Measurements from ENCODE around the gene MCM3.

Gene MCM3

DNA sequence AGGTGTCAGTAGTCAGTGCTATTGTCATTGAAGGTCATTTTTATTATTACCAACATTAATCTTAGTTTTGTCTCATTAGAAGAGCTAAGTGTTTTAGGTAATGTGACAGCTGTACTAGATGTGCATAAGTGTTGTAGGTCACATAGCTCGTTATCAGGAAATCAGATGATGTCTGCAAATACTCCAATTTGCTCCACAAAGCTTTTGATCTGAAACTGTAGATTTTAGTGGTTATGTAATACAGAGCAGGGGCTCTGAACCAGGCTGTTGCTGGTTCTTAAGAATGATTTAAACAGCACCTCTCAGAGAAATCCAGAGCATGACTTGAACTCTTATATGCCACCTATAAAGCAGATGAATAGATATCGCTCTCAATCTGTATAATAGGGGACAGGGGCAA is 42.7 kb downstream of the MCM3 start (continued):
- TF ChIP-seq OSR2 (tag by site-specific recombination; IDR thresholded peaks at IDR 0.05) (0 out of 2 replicates have a peak, but pooled peaks have one; percentile 42), ZNF23 (tag by site-specific recombination; IDR thresholded peaks at IDR 0.05; ENCODE audit: borderline replicate concordance) (no peak), ZXDB (tag by site-specific recombination; IDR thresholded peaks at IDR 0.05) (peak; percentile 33; the same call in 1 of the 2 replicates), ZNF202 (tag by site-specific recombination; IDR thresholded peaks at IDR 0.05; ENCODE audit: borderline replicate concordance) (no peak), ZNF157 (tag by site-specific recombination; IDR thresholded peaks at IDR 0.05) (no peak), ZNF629 (tag by site-specific recombination; IDR thresholded peaks at IDR 0.05) (no peak), TCF7L2 (IDR thresholded peaks at IDR 0.05; ENCODE audit: borderline replicate concordance, low read depth, low read length) (peak; percentile 44; the same call in 1 of the 2 replicates), ZSCAN23 (tag by site-specific recombination; IDR thresholded peaks at IDR 0.05) (no peak), ZNF600 (tag by site-specific recombination; IDR thresholded peaks at IDR 0.05) (no peak), SP2 (tag by site-specific recombination; IDR thresholded peaks at IDR 0.05) (no peak), ZNF701 (tag by site-specific recombination; IDR thresholded peaks at IDR 0.05) (no peak), ZNF596 (tag by site-specific recombination; IDR thresholded peaks at IDR 0.05) (no peak), ZNF416 (tag by site-specific recombination; IDR thresholded peaks at IDR 0.05) (no peak), ZSCAN4 (tag by site-specific recombination; IDR thresholded peaks at IDR 0.05) (no peak), KLF8 (tag by site-specific recombination; IDR thresholded peaks at IDR 0.05) (no peak), ZNF433 (tag by site-specific recombination; IDR thresholded peaks at IDR 0.05; ENCODE audit: low read depth) (no peak)
- TF ChIP-seq, protein P1, sequence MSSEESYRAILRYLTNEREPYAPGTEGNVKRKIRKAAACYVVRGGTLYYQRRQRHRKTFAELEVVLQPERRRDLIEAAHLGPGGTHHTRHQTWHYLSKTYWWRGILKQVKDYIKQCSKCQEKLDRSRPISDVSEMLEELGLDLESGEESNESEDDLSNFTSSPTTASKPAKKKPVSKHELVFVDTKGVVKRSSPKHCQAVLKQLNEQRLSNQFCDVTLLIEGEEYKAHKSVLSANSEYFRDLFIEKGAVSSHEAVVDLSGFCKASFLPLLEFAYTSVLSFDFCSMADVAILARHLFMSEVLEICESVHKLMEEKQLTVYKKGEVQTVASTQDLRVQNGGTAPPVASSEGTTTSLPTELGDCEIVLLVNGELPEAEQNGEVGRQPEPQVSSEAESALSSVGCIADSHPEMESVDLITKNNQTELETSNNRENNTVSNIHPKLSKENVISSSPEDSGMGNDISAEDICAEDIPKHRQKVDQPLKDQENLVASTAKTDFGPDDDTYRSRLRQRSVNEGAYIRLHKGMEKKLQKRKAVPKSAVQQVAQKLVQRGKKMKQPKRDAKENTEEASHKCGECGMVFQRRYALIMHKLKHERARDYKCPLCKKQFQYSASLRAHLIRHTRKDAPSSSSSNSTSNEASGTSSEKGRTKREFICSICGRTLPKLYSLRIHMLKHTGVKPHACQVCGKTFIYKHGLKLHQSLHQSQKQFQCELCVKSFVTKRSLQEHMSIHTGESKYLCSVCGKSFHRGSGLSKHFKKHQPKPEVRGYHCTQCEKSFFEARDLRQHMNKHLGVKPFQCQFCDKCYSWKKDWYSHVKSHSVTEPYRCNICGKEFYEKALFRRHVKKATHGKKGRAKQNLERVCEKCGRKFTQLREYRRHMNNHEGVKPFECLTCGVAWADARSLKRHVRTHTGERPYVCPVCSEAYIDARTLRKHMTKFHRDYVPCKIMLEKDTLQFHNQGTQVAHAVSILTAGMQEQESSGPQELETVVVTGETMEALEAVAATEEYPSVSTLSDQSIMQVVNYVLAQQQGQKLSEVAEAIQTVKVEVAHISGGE (tag by site-specific recombination; conservative IDR thresholded peaks at IDR 0.05; ENCODE audit: low read depth), result no peak
- TF ChIP-seq, protein P2, sequence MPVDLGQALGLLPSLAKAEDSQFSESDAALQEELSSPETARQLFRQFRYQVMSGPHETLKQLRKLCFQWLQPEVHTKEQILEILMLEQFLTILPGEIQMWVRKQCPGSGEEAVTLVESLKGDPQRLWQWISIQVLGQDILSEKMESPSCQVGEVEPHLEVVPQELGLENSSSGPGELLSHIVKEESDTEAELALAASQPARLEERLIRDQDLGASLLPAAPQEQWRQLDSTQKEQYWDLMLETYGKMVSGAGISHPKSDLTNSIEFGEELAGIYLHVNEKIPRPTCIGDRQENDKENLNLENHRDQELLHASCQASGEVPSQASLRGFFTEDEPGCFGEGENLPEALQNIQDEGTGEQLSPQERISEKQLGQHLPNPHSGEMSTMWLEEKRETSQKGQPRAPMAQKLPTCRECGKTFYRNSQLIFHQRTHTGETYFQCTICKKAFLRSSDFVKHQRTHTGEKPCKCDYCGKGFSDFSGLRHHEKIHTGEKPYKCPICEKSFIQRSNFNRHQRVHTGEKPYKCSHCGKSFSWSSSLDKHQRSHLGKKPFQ (tag by site-specific recombination; IDR thresholded peaks at IDR 0.05), result no peak
- TF ChIP-seq, protein P3, sequence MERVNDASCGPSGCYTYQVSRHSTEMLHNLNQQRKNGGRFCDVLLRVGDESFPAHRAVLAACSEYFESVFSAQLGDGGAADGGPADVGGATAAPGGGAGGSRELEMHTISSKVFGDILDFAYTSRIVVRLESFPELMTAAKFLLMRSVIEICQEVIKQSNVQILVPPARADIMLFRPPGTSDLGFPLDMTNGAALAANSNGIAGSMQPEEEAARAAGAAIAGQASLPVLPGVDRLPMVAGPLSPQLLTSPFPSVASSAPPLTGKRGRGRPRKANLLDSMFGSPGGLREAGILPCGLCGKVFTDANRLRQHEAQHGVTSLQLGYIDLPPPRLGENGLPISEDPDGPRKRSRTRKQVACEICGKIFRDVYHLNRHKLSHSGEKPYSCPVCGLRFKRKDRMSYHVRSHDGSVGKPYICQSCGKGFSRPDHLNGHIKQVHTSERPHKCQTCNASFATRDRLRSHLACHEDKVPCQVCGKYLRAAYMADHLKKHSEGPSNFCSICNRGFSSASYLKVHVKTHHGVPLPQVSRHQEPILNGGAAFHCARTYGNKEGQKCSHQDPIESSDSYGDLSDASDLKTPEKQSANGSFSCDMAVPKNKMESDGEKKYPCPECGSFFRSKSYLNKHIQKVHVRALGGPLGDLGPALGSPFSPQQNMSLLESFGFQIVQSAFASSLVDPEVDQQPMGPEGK (tag by site-specific recombination; IDR thresholded peaks at IDR 0.05), result no peak
- TF ChIP-seq, protein P4, sequence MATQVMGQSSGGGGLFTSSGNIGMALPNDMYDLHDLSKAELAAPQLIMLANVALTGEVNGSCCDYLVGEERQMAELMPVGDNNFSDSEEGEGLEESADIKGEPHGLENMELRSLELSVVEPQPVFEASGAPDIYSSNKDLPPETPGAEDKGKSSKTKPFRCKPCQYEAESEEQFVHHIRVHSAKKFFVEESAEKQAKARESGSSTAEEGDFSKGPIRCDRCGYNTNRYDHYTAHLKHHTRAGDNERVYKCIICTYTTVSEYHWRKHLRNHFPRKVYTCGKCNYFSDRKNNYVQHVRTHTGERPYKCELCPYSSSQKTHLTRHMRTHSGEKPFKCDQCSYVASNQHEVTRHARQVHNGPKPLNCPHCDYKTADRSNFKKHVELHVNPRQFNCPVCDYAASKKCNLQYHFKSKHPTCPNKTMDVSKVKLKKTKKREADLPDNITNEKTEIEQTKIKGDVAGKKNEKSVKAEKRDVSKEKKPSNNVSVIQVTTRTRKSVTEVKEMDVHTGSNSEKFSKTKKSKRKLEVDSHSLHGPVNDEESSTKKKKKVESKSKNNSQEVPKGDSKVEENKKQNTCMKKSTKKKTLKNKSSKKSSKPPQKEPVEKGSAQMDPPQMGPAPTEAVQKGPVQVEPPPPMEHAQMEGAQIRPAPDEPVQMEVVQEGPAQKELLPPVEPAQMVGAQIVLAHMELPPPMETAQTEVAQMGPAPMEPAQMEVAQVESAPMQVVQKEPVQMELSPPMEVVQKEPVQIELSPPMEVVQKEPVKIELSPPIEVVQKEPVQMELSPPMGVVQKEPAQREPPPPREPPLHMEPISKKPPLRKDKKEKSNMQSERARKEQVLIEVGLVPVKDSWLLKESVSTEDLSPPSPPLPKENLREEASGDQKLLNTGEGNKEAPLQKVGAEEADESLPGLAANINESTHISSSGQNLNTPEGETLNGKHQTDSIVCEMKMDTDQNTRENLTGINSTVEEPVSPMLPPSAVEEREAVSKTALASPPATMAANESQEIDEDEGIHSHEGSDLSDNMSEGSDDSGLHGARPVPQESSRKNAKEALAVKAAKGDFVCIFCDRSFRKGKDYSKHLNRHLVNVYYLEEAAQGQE (tag by site-specific recombination; IDR thresholded peaks at IDR 0.05), result no peak
